ENCODE data around the gene KCNK6. TPM values are rescaled to one million over a fixed set of nuclear protein-coding genes. Genes with fewer than 3 reads are reported as not detected.

The KCNK6 gene
- total and polyA plus RNA-seq, 8 donors = under 0.01 to 32.2 (median 7.4) TPM

DNA sequence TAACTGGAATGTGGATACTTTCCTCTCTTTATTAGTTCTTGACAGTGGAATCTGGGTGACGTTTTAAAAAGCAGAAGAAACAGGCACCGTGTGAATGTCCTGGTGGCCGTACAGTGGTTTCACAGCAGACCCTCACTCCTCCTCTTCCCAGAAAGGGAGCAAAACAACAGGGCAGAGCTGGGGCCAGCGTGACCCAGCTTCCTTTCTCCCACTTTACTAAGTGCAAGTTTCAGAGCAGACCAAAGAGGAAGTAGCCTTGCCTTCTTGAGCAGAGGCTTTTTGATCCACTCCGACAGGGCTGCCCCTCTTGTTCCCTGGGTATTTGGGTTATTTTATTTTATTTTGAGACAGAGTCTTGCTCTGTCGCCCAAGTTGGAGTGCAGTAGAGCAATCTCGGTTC is 35.2 kb upstream of the KCNK6 start:
- Histone ChIP-seq H3K4me3 (no peak overlapping the region), H3K27ac (peak overlapping the region in 2 of 5 donors; percentile 16 to 48), H3K36me3 (peaks cover 11 to 50% (median 25%) of the 10 kb centered on the region in 4 donors), H3K9me3 (no peaks in the 10 kb centered on the region), H3K27me3 (no peaks in the 10 kb centered on the region), H3K4me1 (peaks cover 12 to 46% (median 44%) of the 10 kb centered on the region in 4 donors)
- WGBS, 5 donors = 68 to 81% (median 76%) methylated on average over 7 of the region's 7 CpGs
- DNase-seq = no peak
- intact Hi-C loops (cut with DNase I; ENCODE audit: low total_unique reads) = no loop called here
- TF ChIP-seq EP300 (IDR thresholded peaks at IDR 0.05) = no peak

GRCh38 chr19:38285567-38285966 is 34.1 kb upstream of the KCNK6 start:
- Histone ChIP-seq H3K9me3 (no peaks in the 10 kb centered on the region), H3K27me3 (no peaks in the 10 kb centered on the region), H3K4me1 (peaks cover 13 to 52% (median 49%) of the 10 kb centered on the region in 4 donors), H3K27ac (peak overlapping the region in 1 of 5 donors; percentile 40), H3K4me3 (no peak overlapping the region), H3K36me3 (peaks cover 14 to 57% (median 34%) of the 10 kb centered on the region in 4 donors)
- intact Hi-C loops (cut with DNase I; ENCODE audit: low total_unique reads) = no loop called here
- no peak for DNase-seq
- no peak for TF ChIP-seq POLR2AphosphoS5 (IDR thresholded peaks at IDR 0.05)
- WGBS, 5 donors = 72 to 88% (median 77%) methylated on average over 5 of the region's 5 CpGs

DNA sequence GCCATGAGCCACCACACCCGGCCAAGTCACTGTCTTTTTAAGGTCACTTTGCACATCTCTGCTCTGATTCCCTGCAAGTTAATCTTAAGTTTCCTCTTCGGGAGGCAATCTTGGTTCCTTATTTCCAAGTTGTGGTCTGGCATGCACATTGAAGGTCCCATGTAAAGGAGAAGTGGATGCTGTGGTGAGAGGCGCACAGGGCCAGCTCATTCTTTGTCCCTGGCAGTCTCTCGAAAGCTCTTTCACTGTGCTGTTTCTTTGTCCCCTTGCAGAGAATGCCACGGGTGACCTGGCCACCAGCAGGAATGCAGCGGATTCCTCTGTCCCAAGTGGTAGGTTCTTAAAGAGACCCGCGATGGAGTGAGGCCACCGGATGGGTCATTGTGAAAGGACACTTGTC is 32.0 kb upstream of the KCNK6 start:
- no peak for TF ChIP-seq POLR2A (IDR thresholded peaks at IDR 0.05)
- no peak for TF ChIP-seq POLR2AphosphoS5 (IDR thresholded peaks at IDR 0.05)
- TF ChIP-seq EP300 (IDR thresholded peaks at IDR 0.05) = no peak
- TF ChIP-seq CTCF (IDR thresholded peaks at IDR 0.05) = no peak
- no peak overlapping the region for H3K27ac ChIP-seq
- H3K4me3 ChIP-seq = no peak overlapping the region
- 67 to 82% (median 71%) methylated on average over 6 to 9 of the region's 9 CpGs for WGBS, 5 donors
- no peak for DNase-seq
- peaks cover 17 to 76% (median 41%) of the 10 kb centered on the region in 4 donors for H3K36me3 ChIP-seq
- no peaks in the 10 kb centered on the region for H3K9me3 ChIP-seq
- peaks cover 15 to 58% (median 51%) of the 10 kb centered on the region in 4 donors for H3K4me1 ChIP-seq
- intact Hi-C loops (cut with DNase I; ENCODE audit: low total_unique reads) = no loop called here
- no peaks in the 10 kb centered on the region for H3K27me3 ChIP-seq

GRCh38 chr19:38288123-38288855 is 31.4 kb upstream of the KCNK6 start:
- intact Hi-C loops (cut with DNase I; ENCODE audit: low total_unique reads) = no loop called here
- TF ChIP-seq EP300 (IDR thresholded peaks at IDR 0.05) (no peak), CTCF (IDR thresholded peaks at IDR 0.05) (no peak), POLR2AphosphoS5 (IDR thresholded peaks at IDR 0.05) (no peak), POLR2A (IDR thresholded peaks at IDR 0.05) (no peak)
- WGBS, 5 donors = 82 to 88% (median 84%) methylated on average over 9 to 16 of the region's 16 CpGs
- Histone ChIP-seq H3K27ac (peak overlapping the region in 1 of 5 donors; percentile 17), H3K9me3 (no peaks in the 10 kb centered on the region), H3K36me3 (peaks cover 20 to 83% (median 44%) of the 10 kb centered on the region in 4 donors), H3K4me1 (peaks cover 15 to 58% (median 46%) of the 10 kb centered on the region in 4 donors), H3K4me3 (no peak overlapping the region), H3K27me3 (no peaks in the 10 kb centered on the region)
- no peak for DNase-seq

- WGBS, 5 donors = 92 to 95% (median 94%) methylated on average over 15 of the region's 15 CpGs
- intact Hi-C loops (cut with DNase I; ENCODE audit: low total_unique reads) = no loop called here
- Histone ChIP-seq H3K4me3 (no peak overlapping the region), H3K9me3 (no peaks in the 10 kb centered on the region), H3K4me1 (peaks cover 15 to 48% (median 40%) of the 10 kb centered on the region in 4 donors), H3K36me3 (peaks cover 19 to 81% (median 44%) of the 10 kb centered on the region in 4 donors), H3K27ac (peak overlapping the region; percentile 47 to 84 (median 67)), H3K27me3 (no peaks in the 10 kb centered on the region)
- no peak for TF ChIP-seq CTCF (IDR thresholded peaks at IDR 0.05)
- no peak for TF ChIP-seq POLR2A (IDR thresholded peaks at IDR 0.05)
- no peak for TF ChIP-seq EP300 (IDR thresholded peaks at IDR 0.05)
- no peak for TF ChIP-seq POLR2AphosphoS5 (IDR thresholded peaks at IDR 0.05)
- DNase-seq = no peak
These were observed 29.7 kb upstream of the KCNK6 start for GRCh38 chr19:38289955-38290354.

Measured in stomach (tissue), 9 donors.